Mesenchymal stem cell (in vitro differentiated cells and primary cell): Measurements from ENCODE around the gene MMRN1.

ENCODE experiments used
- DNase-seq: peaks from one replicate; pipeline ENCODE4 v3.0.0-alpha.2; 2013
- H2AFZ ChIP-seq: one replicate; pipeline ENCODE4 v1.6.1; 2013; ENCODE audit warnings: low read depth, mild to moderate bottlenecking, control low read depth, inconsistent platforms, low read length, moderate library complexity
- H2AK5ac ChIP-seq: 2 replicates; pipeline ENCODE4 v1.6.1; 2013; ENCODE audit warnings: low read length, moderate library complexity, mild to moderate bottlenecking, inconsistent platforms; ENCODE audit not compliant: severe bottlenecking
- H2BK120ac ChIP-seq: one replicate; pipeline ENCODE4 v1.6.1; 2013; ENCODE audit warnings: low read depth, mild to moderate bottlenecking, inconsistent platforms, low read length, moderate library complexity
- H2BK12ac ChIP-seq, 2 experiments: one replicate each; pipeline ENCODE4 v1.6.1; 2013; ENCODE audit warnings: inconsistent platforms in 2 of 2, low read length in 2 of 2, mild to moderate bottlenecking in 2 of 2, moderate library complexity in 2 of 2, control low read depth in 1 of 2
- H2BK15ac ChIP-seq: one replicate; pipeline ENCODE4 v1.6.1; 2013; ENCODE audit warnings: mild to moderate bottlenecking, low read depth, inconsistent platforms; ENCODE audit not compliant: poor library complexity, severe bottlenecking
- H2BK5ac ChIP-seq: 2 replicates; pipeline ENCODE4 v1.6.1; 2013; ENCODE audit warnings: low read depth, mild to moderate bottlenecking, low read length, control low read depth, inconsistent platforms; ENCODE audit not compliant: poor library complexity, severe bottlenecking
- H3K14ac ChIP-seq, 2 experiments: one replicate each; pipeline ENCODE4 v1.6.1; 2013; ENCODE audit warnings: inconsistent platforms in 2 of 2, low read length in 2 of 2, control low read depth in 1 of 2, mild to moderate bottlenecking in 1 of 2, moderate library complexity in 1 of 2
- H3K18ac ChIP-seq, 2 experiments: one replicate each; pipeline ENCODE4 v1.6.1; 2013; ENCODE audit warnings: inconsistent platforms in 2 of 2, low read length in 2 of 2, control low read depth in 1 of 2, low read depth in 1 of 2, mild to moderate bottlenecking in 1 of 2
- H3K23ac ChIP-seq, 2 experiments: one replicate each; pipeline ENCODE4 v1.6.1; 2013; ENCODE audit warnings: inconsistent platforms in 2 of 2, low read length in 2 of 2, mild to moderate bottlenecking in 2 of 2, moderate library complexity in 2 of 2, control low read depth in 1 of 2
- H3K27ac ChIP-seq: 2 replicates; pipeline ENCODE4 v1.5.1; 2013; ENCODE audit warnings: mild to moderate bottlenecking, moderate library complexity, low read length, control low read depth, inconsistent platforms; ENCODE audit not compliant: poor library complexity, severe bottlenecking
- H3K27me3 ChIP-seq, 2 experiments: 2 replicates each; pipeline versions ENCODE4 v1.6.1 to v1.7.0; 2013; ENCODE audit warnings: low read length in 2 of 2, mild to moderate bottlenecking in 2 of 2, moderate library complexity in 2 of 2, control low read depth in 1 of 2, inconsistent platforms in 1 of 2; ENCODE audit not compliant: control insufficient read depth in 1 of 2, insufficient read depth in 1 of 2
- H3K36me3 ChIP-seq, 2 experiments: 2 replicates each; pipeline versions ENCODE4 v1.6.1 to v1.7.0; 2013; ENCODE audit warnings: low read length in 2 of 2, control low read depth in 1 of 2, inconsistent platforms in 1 of 2, low read depth in 1 of 2, mild to moderate bottlenecking in 1 of 2; ENCODE audit not compliant: insufficient read depth in 2 of 2, control insufficient read depth in 1 of 2
- H3K4ac ChIP-seq, 2 experiments: one replicate each; pipeline ENCODE4 v1.6.1; 2013; ENCODE audit warnings: inconsistent platforms in 2 of 2, low read length in 2 of 2, mild to moderate bottlenecking in 2 of 2, moderate library complexity in 2 of 2, control low read depth in 1 of 2, low read depth in 1 of 2
- H3K4me1 ChIP-seq: 2 replicates; pipeline ENCODE4 v1.6.1; 2013; ENCODE audit warnings: low read depth, low read length, control low read depth; ENCODE audit not compliant: control insufficient read depth, insufficient read depth
- H3K4me2 ChIP-seq: 2 replicates; pipeline ENCODE4 v1.6.1; 2013; ENCODE audit warnings: low read length, mild to moderate bottlenecking, inconsistent platforms; ENCODE audit not compliant: poor library complexity, severe bottlenecking
- H3K4me3 ChIP-seq, 2 experiments: 2 replicates each; pipeline versions ENCODE4 v1.5.1 to v1.7.0; 2013; ENCODE audit warnings: low read length in 2 of 2, mild to moderate bottlenecking in 2 of 2, control low read depth in 1 of 2, low read depth in 1 of 2; ENCODE audit not compliant: insufficient read depth in 1 of 2
- H3K79me1 ChIP-seq: replicated peaks from 2 replicates; pipeline ENCODE4 v1.6.1; 2013; ENCODE audit warnings: mild to moderate bottlenecking, control low read depth, low read length, inconsistent platforms; ENCODE audit not compliant: poor library complexity, severe bottlenecking
- H3K9ac ChIP-seq: 2 replicates; pipeline ENCODE4 v1.7.0; 2013; ENCODE audit warnings: mild to moderate bottlenecking, low read length, moderate library complexity
- H3K9me3 ChIP-seq: 2 replicates; pipeline ENCODE4 v1.7.0; 2013; ENCODE audit warnings: mild to moderate bottlenecking, low read length; ENCODE audit not compliant: control insufficient read depth
- H4K8ac ChIP-seq: one replicate; pipeline ENCODE4 v1.6.1; 2013; ENCODE audit warnings: inconsistent platforms, mild to moderate bottlenecking, low read length, moderate library complexity
- H4K91ac ChIP-seq: one replicate; pipeline ENCODE4 v1.6.1; 2013; ENCODE audit warnings: mild to moderate bottlenecking, low read length, inconsistent platforms
- WGBS: methylation state at CpG from one replicate; pipeline ENCODE4 v1.1.7; 2013; ENCODE audit warnings: mixed read lengths; 5-methylcytosine and 5-hydroxymethylcytosine counted together

MMRN1 gene

DNA sequence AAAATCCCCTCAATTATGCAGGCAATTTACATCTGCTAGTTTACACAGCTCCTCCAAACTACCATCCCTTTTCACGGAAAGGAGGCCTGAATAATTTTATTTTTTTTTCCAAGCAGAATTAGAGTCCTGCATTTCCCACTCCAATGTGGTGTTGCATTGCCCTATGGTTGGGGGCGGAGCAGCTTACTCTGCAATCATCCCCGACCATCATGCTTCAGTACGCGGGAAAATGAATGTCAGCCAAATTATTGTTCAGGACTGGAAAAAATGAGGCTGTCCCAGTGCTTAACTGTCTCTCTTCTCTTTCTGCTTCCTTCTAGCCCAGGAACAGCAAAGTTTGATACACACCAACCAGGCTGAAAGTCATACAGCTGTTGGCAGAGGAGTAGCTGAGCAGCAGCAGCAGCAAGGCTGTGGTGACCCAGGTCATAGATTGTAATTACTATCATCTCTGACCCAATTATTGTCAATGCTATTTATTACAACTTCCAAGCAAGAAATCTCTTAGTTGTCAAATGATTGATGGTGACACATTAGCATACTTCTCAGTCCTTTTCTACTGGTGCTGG lies 28.3 kb downstream of the MMRN1 start:
- H2AFZ ChIP-seq = no peak overlapping the region
- H4K91ac ChIP-seq = no peak overlapping the region
- H2BK120ac ChIP-seq = no peak overlapping the region
- no peak overlapping the region for H3K9ac ChIP-seq
- H3K4me2 ChIP-seq = peak overlapping the region; percentile 11
- H3K36me3 ChIP-seq = no peaks in the 10 kb centered on the region
- H3K79me1 ChIP-seq = no peaks in the 10 kb centered on the region
- H3K27me3 ChIP-seq = no peaks in the 10 kb centered on the region
- no peak for DNase-seq
- no peaks in the 10 kb centered on the region for H3K4me1 ChIP-seq
- no peak overlapping the region for H3K23ac ChIP-seq
- H4K8ac ChIP-seq = no peak overlapping the region
- H3K4me3 ChIP-seq = no peak overlapping the region
- no peaks in the 10 kb centered on the region for H3K9me3 ChIP-seq
- no peak overlapping the region for H2AK5ac ChIP-seq
- no peak overlapping the region for H2BK15ac ChIP-seq
- no peak overlapping the region for H3K18ac ChIP-seq
- 93% methylated on average over 5 of the region's 5 CpGs for WGBS
- no peak overlapping the region for H3K14ac ChIP-seq
- no peak overlapping the region for H2BK12ac ChIP-seq
- no peak overlapping the region for H2BK5ac ChIP-seq
- H3K4ac ChIP-seq = no peak overlapping the region
- no peak overlapping the region for H3K27ac ChIP-seq

DNA sequence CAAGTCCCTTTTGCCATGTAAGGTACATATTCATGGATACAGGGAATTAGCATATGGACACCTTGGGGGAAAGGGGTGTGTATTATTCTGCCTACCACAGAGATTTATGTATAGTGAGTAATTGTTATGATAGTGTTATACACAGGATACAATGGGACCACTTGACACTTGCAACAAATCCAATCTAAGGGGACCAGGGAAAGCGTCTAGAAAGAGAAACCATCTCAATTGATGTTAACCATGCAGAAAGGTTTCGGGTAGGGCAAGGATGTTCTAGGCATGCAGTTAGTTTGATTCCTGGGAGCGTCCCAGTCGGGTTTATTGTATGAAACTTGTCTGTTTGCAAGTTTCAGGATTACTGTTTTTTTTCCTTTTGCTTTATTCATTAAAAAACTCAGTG lies 34.2 kb downstream of the MMRN1 start:
- Histone ChIP-seq H3K79me1 (no peaks in the 10 kb centered on the region), H3K18ac (no peak overlapping the region), H3K4me1 (no peaks in the 10 kb centered on the region), H3K36me3 (no peaks in the 10 kb centered on the region), H4K8ac (no peak overlapping the region), H3K14ac (no peak overlapping the region), H3K4me2 (no peak overlapping the region), H2AK5ac (no peak overlapping the region), H3K27ac (no peak overlapping the region), H2BK120ac (no peak overlapping the region), H2AFZ (no peak overlapping the region), H3K27me3 (no peaks in the 10 kb centered on the region), H3K23ac (no peak overlapping the region), H3K9ac (no peak overlapping the region), H3K4ac (no peak overlapping the region), H3K9me3 (no peaks in the 10 kb centered on the region), H2BK5ac (no peak overlapping the region), H3K4me3 (no peak overlapping the region), H2BK12ac (no peak overlapping the region), H4K91ac (no peak overlapping the region), H2BK15ac (no peak overlapping the region)
- WGBS = 86% methylated on average over 3 of the region's 4 CpGs
- no peak for DNase-seq

DNA sequence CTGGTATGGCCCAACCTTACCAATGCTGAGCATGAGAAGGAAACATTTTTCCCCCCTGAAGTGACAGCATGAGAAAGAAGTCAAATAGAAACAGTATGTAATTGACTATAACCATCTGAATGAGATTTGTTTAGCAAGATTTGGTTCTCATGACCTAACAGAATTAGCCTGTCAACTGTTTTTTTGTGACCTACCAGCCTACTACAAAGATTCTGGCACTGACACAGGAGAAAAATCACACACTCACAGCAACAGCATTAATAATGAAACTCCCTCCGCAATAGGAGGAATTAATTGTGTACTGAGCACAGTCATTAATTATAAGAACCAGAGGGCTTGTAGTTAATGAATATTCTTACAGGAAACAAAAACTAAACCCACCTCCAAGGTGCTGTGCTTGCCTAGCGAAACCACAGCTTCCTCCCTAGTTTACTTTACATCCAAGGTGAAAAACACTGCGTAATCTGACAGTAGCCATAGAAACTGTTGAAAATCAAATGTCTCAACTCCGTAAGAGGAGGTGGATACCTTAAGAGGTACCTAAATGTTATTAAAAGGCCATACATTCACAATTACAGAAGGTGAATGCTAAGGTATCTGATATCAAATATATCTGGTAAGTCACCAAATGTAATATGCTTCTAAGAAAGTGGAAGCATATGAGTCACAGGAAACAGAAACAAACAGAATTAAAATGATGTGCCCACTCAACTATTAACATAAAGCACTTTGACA lies 34.9 kb downstream of the MMRN1 start:
- peak; percentile 7 for DNase-seq
- Histone ChIP-seq H3K79me1 (no peaks in the 10 kb centered on the region), H3K4me3 (no peak overlapping the region)

DNA sequence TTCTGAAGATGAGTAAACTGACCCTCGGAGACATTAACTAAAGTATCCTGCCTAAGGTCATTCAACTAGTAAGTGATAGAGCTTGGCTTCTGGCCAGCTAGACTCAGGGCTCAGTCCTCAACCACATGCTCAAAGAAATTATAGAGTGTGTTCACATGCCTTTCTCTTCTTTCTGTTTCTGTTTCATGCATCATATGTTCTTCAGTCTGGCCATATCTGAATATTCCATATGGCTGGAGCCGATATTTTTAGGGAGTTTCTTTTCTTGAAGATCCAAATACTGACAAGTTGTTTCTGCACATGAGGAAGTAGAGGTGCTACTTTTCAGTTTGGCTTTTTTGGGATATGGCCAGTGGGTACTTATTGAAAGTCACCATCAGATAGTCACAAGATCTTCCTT lies 44.9 kb downstream of the MMRN1 start:
- H3K9ac ChIP-seq = no peak overlapping the region
- WGBS = 100% methylated on average over 2 of the region's 2 CpGs
- no peak overlapping the region for H4K8ac ChIP-seq
- no peak overlapping the region for H3K4me3 ChIP-seq
- H3K18ac ChIP-seq = no peak overlapping the region
- no peak overlapping the region for H3K4me2 ChIP-seq
- no peak overlapping the region for H3K14ac ChIP-seq
- no peak overlapping the region for H2AFZ ChIP-seq
- H4K91ac ChIP-seq = no peak overlapping the region
- no peaks in the 10 kb centered on the region for H3K9me3 ChIP-seq
- DNase-seq = no peak
- no peak overlapping the region for H2BK15ac ChIP-seq
- H2BK120ac ChIP-seq = no peak overlapping the region
- no peak overlapping the region for H2BK5ac ChIP-seq
- no peak overlapping the region for H2BK12ac ChIP-seq
- H2AK5ac ChIP-seq = no peak overlapping the region
- H3K4ac ChIP-seq = no peak overlapping the region
- H3K23ac ChIP-seq = no peak overlapping the region
- H3K27ac ChIP-seq = no peak overlapping the region
- H3K36me3 ChIP-seq = no peaks in the 10 kb centered on the region
- no peaks in the 10 kb centered on the region for H3K79me1 ChIP-seq
- no peaks in the 10 kb centered on the region for H3K4me1 ChIP-seq
- no peaks in the 10 kb centered on the region for H3K27me3 ChIP-seq

More for the DNA sequence above, 34.9 kb downstream of the MMRN1 start:
- no peaks in the 10 kb centered on the region for H3K9me3 ChIP-seq
- H3K9ac ChIP-seq = no peak overlapping the region
- H3K18ac ChIP-seq = no peak overlapping the region
- H4K91ac ChIP-seq = no peak overlapping the region
- no peaks in the 10 kb centered on the region for H3K36me3 ChIP-seq
- H2BK120ac ChIP-seq = no peak overlapping the region
- H3K27ac ChIP-seq = no peak overlapping the region
- no peaks in the 10 kb centered on the region for H3K27me3 ChIP-seq
- no peak overlapping the region for H2BK5ac ChIP-seq
- no peak overlapping the region for H2AK5ac ChIP-seq
- no peak overlapping the region for H2AFZ ChIP-seq
- H4K8ac ChIP-seq = no peak overlapping the region
- no peaks in the 10 kb centered on the region for H3K4me1 ChIP-seq
- no peak overlapping the region for H3K4ac ChIP-seq
- WGBS = 100% methylated on average over 1 of the region's 4 CpGs
- H3K4me2 ChIP-seq = no peak overlapping the region
- H3K14ac ChIP-seq = no peak overlapping the region
- H2BK12ac ChIP-seq = no peak overlapping the region
- no peak overlapping the region for H3K23ac ChIP-seq
- H2BK15ac ChIP-seq = no peak overlapping the region
